Stomach (tissue), 4 donors: Measurements from ENCODE around the gene DDX54.

ENCODE experiments used
- POLR2A ChIP-seq, 4 donors: fragments of 450-650 bp; IDR thresholded peaks; one replicate each; pipeline ENCODE4 v1.6.1; 2016; ENCODE audit warnings: antibody characterized with exemption in 4 of 4, control low read depth in 2 of 4, mild to moderate bottlenecking in 1 of 4, moderate library complexity in 1 of 4
- POLR2AphosphoS5 ChIP-seq, 3 donors: sonication (generic); formaldehyde crosslinking; IDR thresholded peaks; one replicate each; pipeline ENCODE4 v1.6.1; 2016; ENCODE audit warnings: antibody characterized with exemption in 3 of 3
- TF ChIP-seq, protein P1 (sequence below), 7 experiments: fragments of 450-650 bp in 4 of 7; fragments of 200-600 bp in 3 of 7; sonication (generic) in 3 of 7; IDR thresholded peaks; one replicate each; pipeline ENCODE4 v1.5.1; 2016 to 2019; ENCODE audit warnings: antibody characterized with exemption in 7 of 7, control low read depth in 2 of 7, mild to moderate bottlenecking in 1 of 7

DNA sequence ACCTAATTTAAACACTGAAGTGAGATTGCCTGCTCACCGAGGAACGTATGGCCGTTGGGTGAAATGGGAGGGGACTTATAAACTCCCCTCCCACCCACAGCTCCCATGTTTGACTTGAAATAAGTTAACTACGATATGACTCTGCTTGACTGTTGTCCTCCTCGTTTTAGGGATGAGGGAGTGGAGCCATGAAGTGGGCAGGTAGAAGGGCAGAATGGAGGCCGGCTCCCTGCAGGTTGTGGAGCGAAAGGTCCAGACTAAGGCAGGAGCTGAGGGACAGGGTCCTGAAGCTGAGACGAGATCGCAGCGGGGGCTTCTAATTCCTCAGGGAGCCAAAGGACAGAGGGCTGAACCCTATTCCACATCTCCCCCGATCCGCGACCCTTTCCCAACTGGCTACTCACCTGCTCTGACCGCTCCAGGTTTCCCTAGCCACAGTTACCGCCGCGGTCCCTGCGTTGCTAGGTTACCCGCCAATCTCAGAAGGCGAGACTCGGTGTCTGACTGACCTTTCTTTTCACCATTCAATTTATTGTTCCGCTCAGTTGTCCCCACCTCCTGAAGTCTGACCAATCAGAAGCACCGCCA, 35.4 kb upstream of the DDX54 start:
- TF ChIP-seq, protein P1, sequence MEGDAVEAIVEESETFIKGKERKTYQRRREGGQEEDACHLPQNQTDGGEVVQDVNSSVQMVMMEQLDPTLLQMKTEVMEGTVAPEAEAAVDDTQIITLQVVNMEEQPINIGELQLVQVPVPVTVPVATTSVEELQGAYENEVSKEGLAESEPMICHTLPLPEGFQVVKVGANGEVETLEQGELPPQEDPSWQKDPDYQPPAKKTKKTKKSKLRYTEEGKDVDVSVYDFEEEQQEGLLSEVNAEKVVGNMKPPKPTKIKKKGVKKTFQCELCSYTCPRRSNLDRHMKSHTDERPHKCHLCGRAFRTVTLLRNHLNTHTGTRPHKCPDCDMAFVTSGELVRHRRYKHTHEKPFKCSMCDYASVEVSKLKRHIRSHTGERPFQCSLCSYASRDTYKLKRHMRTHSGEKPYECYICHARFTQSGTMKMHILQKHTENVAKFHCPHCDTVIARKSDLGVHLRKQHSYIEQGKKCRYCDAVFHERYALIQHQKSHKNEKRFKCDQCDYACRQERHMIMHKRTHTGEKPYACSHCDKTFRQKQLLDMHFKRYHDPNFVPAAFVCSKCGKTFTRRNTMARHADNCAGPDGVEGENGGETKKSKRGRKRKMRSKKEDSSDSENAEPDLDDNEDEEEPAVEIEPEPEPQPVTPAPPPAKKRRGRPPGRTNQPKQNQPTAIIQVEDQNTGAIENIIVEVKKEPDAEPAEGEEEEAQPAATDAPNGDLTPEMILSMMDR (IDR thresholded peaks at IDR 0.05), result no peak
- TF ChIP-seq POLR2A (IDR thresholded peaks at IDR 0.05) (no peak), POLR2AphosphoS5 (IDR thresholded peaks at IDR 0.05) (peak in 1 of 3 donors; percentile 7)
